Lower leg skin (tissue), 4 donors: ENCODE data around the gene ANO2. TPM values are rescaled to one million over a fixed set of nuclear protein-coding genes. Genes with fewer than 3 reads are reported as not detected.
A peak's percentile ranks its signal among the peaks of the same experiment; 100 is the strongest.

Source experiments
- DNase-seq, 2 donors: peaks; one replicate each; pipeline ENCODE4 v3.0.0-alpha.2; 2019; ENCODE audit warnings: low spot score in 2 of 2
- H3K4me3 ChIP-seq: fragments of 200-600 bp; sonication (generic); 2 replicates; pipeline ENCODE4 v1.5.1; 2017; ENCODE audit warnings: mild to moderate bottlenecking, low read depth; ENCODE audit not compliant: poor library complexity, severe bottlenecking
- POLR2A ChIP-seq, 2 donors: fragments of 450-650 bp; IDR thresholded peaks; one replicate each; pipeline ENCODE4 v1.6.1; 2016 to 2017; ENCODE audit warnings: antibody characterized with exemption in 2 of 2, mild to moderate bottlenecking in 1 of 2, moderate library complexity in 1 of 2
- WGBS, 2 donors: methylation state at CpG; one replicate each; pipeline ENCODE4 v1.1.5; 2018; 5-methylcytosine and 5-hydroxymethylcytosine counted together
- intact Hi-C: fragments of 100-400 bp; cut with DNase I; formaldehyde crosslinking; loops from one replicate; pipeline ENCODE4 v1.15.0; 2023; ENCODE audit warnings: low total_unique reads
- total RNA-seq, 4 donors: library from RNA; depleted of rRNA; stranded (reverse); fragments of >200 nt; gene quantifications; one replicate each; pipeline ENCODE4 v1.1.0, GENCODE V29; 2016
- TF ChIP-seq, protein P1 (sequence below), 3 donors: fragments of 450-650 bp; IDR thresholded peaks; one replicate each; pipeline ENCODE4 v1.5.1; 2016; ENCODE audit warnings: antibody characterized with exemption in 3 of 3, mild to moderate bottlenecking in 3 of 3, moderate library complexity in 2 of 3

Gene ANO2
- total RNA-seq, 4 donors from 2014 or later, result 0.76 to 2.6 (median 1.8) TPM

DNA sequence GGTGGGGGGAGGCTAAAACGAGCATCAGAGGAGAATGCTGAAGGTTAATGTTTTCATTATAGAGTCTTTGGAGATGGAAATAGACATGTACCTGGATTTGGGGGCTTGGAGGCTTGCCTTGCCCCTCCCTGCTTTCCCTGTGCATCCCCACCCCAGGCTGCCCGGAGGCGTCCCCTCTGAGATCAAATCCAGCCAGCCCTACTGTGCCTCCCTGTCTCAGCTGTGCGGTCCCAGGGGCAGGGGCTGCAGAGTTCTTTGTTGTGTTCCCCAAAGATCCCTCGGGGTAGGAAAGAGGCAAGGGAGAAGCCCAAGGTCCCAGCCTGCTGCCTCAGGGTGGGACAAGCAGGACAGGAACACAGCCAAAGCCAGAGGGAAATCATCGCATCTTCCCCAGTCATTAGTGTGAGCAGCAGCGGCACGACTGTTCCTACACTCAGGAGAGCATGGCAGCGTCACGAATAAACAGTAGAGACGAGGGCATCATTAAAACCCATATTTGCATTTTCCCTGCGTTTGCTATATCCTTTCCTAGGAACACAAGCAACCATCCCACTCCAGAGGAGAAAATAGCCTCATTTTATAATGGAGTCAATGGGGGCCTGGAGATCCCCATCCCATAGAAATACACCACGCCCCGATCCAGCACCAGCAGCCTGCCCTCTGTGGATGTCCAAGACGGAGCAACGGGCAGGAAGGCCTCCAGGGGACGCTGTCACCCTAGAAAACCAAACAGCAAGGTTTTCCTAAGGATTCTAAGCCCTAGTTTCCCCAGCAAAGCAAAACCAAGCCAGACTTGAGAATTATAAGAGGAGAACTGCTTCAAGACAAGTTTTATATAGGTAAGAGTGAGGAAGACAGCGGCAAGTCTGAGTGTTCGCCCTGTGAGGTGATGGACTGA is 32.4 kb downstream of the ANO2 start:
- intact Hi-C loops, result no loop called here
- peak in 1 of 2 donors; percentile 69 for DNase-seq
- H3K4me3 ChIP-seq, result no peak overlapping the region
- no peak for TF ChIP-seq POLR2A (IDR thresholded peaks at IDR 0.05)
- TF ChIP-seq, protein P1, sequence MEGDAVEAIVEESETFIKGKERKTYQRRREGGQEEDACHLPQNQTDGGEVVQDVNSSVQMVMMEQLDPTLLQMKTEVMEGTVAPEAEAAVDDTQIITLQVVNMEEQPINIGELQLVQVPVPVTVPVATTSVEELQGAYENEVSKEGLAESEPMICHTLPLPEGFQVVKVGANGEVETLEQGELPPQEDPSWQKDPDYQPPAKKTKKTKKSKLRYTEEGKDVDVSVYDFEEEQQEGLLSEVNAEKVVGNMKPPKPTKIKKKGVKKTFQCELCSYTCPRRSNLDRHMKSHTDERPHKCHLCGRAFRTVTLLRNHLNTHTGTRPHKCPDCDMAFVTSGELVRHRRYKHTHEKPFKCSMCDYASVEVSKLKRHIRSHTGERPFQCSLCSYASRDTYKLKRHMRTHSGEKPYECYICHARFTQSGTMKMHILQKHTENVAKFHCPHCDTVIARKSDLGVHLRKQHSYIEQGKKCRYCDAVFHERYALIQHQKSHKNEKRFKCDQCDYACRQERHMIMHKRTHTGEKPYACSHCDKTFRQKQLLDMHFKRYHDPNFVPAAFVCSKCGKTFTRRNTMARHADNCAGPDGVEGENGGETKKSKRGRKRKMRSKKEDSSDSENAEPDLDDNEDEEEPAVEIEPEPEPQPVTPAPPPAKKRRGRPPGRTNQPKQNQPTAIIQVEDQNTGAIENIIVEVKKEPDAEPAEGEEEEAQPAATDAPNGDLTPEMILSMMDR (IDR thresholded peaks at IDR 0.05), result no peak
- WGBS, 2 donors, result 81 to 82% methylated on average over 19 of the region's 19 CpGs

DNA sequence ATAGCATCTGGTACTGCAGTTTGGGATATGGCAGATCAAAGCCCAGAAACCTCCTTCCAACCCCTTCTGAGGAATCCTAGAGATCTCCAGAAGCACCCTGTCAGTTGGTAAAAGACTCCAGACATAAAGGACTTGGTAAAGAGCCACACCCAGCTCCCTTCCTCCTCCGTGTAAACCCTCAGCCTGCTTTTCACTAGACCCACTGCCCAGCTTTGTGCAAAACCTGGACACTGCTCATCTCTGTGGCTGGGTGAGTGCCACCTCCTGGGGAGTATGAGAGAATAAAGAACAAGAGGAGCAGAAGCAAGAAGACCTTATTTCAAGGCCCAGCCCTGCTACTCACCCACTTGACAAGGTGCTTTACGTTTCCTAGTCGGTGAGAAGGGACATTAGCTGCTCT is 33.0 kb downstream of the ANO2 start:
- no peak overlapping the region for H3K4me3 ChIP-seq
- WGBS, 2 donors, result 57 to 69% methylated on average over 3 of the region's 3 CpGs
- intact Hi-C loops, result no loop called here
- TF ChIP-seq POLR2A (IDR thresholded peaks at IDR 0.05), result no peak
- TF ChIP-seq, protein P1 (IDR thresholded peaks at IDR 0.05), result no peak
- peak in 1 of 2 donors; percentile 34 for DNase-seq

DNA sequence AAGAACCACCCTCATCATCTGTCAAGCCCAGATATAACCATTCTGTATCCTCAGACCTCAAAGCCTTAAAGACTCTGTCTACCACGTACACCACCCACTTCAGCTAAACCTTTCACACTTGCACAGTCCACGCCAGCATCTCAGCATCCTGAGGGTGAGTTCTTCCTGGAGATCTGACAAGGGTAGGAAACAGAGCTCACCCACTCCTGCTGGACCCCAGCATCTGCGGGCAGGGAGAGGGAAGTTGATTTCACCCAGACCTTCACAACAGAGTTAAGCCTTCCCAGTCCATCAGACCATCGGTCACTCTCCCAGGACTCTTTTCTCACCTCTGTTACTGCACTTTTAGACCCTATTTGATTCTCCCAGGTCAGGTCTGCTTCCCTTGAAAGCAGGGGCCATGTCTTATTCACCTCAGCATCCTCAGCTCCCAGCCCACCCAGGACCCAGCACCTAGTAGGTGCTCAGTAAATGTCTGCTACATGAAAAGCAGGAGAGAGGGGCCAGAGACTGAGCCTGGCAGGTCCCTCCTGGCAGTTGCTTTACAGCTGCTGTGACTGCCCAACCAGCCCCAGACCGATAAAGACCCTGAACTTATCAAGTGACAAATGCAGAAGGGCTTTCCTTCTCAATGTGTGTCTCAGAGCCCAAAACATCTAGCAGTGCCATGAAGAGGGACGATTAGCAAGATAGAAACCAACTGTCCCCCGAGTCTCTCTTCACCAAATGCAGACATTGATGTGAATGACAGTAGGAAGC is 34.1 kb downstream of the ANO2 start:
- intact Hi-C loops, result no loop called here
- TF ChIP-seq POLR2A (IDR thresholded peaks at IDR 0.05), result no peak
- TF ChIP-seq, protein P1 (IDR thresholded peaks at IDR 0.05), result no peak
- WGBS, 2 donors, result 87 to 88% methylated on average over 7 of the region's 7 CpGs

DNA sequence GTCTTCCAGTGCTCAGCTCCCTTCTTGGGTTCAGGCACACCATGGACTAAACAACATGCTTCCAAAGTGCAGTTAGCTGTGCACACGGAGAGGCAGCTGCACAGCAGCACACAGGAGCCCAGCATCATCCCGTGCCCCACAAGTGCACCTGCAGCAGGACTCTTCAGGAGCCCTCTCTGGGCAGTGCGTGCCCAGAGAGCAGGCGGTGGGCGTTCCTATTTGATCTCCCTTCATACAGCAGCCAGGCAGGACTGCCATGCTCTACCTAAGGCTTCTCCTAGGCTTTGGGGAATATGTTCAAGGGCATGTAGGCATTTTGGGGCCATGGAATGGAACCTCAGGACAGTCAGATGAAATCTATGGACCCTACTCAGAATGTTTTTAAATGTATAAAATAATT is 35.5 kb downstream of the ANO2 start:
- no peak overlapping the region for H3K4me3 ChIP-seq
- WGBS, 2 donors, result 86 to 93% methylated on average over 5 of the region's 5 CpGs
- TF ChIP-seq POLR2A (IDR thresholded peaks at IDR 0.05), result no peak
- TF ChIP-seq, protein P1 (IDR thresholded peaks at IDR 0.05), result no peak
- no peak for DNase-seq
- intact Hi-C loops, result no loop called here

More for the DNA sequence above, 34.1 kb downstream of the ANO2 start:
- H3K4me3 ChIP-seq, result no peak overlapping the region
- peak in 1 of 2 donors; percentile 53 for DNase-seq

DNA sequence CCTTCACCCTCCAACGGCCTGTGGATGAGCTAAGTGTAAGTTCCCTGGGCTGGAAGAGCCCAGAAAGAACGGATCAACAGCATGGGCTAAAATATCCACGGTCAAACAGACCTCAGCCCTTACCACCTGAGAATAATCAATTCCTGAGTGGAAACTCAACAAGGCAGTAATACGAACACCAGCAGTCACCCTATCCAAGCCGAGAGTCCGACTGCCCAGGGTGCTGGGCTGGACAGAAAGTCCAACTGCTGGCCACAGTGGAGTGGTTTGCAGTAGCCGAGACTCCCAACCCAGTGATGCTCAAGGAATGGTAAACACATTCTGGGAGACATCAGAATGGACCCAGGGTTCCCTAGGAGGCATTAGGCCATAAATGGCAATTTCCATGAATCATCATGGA is 36.8 kb downstream of the ANO2 start:
- WGBS, 2 donors, result 90 to 91% methylated on average over 7 of the region's 7 CpGs
- peak in 1 of 2 donors; percentile 4 for DNase-seq
- H3K4me3 ChIP-seq, result no peak overlapping the region
- no peak for TF ChIP-seq POLR2A (IDR thresholded peaks at IDR 0.05)
- intact Hi-C loops, result no loop called here

DNA sequence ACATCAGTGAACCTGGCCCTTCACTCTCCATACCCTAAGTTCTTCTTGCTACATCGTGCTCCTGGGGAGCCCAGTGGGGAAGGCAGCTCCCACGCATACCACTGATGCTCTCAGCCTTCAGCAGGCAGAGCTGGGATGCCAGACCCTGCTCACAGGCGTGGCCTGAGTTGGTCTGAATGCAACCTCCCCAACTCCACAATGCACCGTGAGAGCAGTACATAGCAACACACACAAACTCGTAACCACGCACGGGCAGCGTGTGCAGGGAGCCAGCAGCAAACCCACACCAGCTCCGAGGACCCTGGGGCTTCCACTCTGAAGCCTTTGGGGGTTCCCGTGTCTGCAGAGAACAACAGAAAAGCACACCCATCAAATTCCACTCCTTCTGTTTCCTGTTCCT is 37.3 kb downstream of the ANO2 start:
- no peak overlapping the region for H3K4me3 ChIP-seq
- WGBS, 2 donors, result 78 to 83% methylated on average over 10 of the region's 10 CpGs
- intact Hi-C loops, result no loop called here
- TF ChIP-seq, protein P1 (IDR thresholded peaks at IDR 0.05), result no peak
- no peak for TF ChIP-seq POLR2A (IDR thresholded peaks at IDR 0.05)
- DNase-seq, result peak; percentile 7 to 56
